H1 (cell line): Measurements from ENCODE around the gene HMCN1. TPM values are rescaled to one million over a fixed set of nuclear protein-coding genes. Genes with fewer than 3 reads are reported as not detected.
A peak's percentile ranks its signal among the peaks of the same experiment; 100 is the strongest.

Experiments used
- CTCF ChIA-PET: fragments of 300-600 bp; sonication (Branson Sonifier 250); formaldehyde crosslinking; loops from one replicate; lab custom pipeline; 2021; ENCODE audit not compliant: partially characterized antibody; lab: Charles Lee
- POLR2A ChIA-PET: fragments of 300-600 bp; sonication (Branson Sonifier 250); formaldehyde crosslinking; loops from one replicate; lab custom pipeline; 2021; ENCODE audit warnings: inconsistent platforms; ENCODE audit not compliant: partially characterized antibody; lab: Charles Lee
- DNase-seq, 2 experiments: peaks; one replicate each; pipeline versions ENCODE4 v3.0.0 to v3.0.0-alpha.2; 2010 to 2022; ENCODE audit warnings: low spot score in 2 of 2, low read depth in 1 of 2, mixed read lengths in 1 of 2
- FAIRE-seq: peaks from 2 replicates; lab custom pipeline; 2011; peaks lifted over from hg19 to GRCh38; lab: Jason Lieb, UNC
- H2AFZ ChIP-seq: 2 replicates; pipeline ENCODE4 v1.8.1; 2012; ENCODE audit warnings: low read length, inconsistent platforms
- H2AK5ac ChIP-seq: 2 replicates; pipeline ENCODE4 v1.6.1; 2013; ENCODE audit warnings: low read depth, low read length
- H2BK120ac ChIP-seq: replicated peaks from 2 replicates; pipeline ENCODE3; 2013; ENCODE audit warnings: low read depth, low read length, inconsistent platforms
- H2BK12ac ChIP-seq: 2 replicates; pipeline ENCODE4 v1.6.1; 2013; ENCODE audit warnings: low read depth, low read length
- H2BK15ac ChIP-seq: 2 replicates; pipeline ENCODE4 v1.6.1; 2013; ENCODE audit warnings: low read length
- H2BK20ac ChIP-seq: 2 replicates; pipeline ENCODE4 v1.6.1; 2013; ENCODE audit warnings: low read length
- H2BK5ac ChIP-seq: 2 replicates; pipeline ENCODE4 v1.6.1; 2013; ENCODE audit warnings: low read depth, low read length
- H3K14ac ChIP-seq: 2 replicates; pipeline ENCODE4 v1.6.1; 2013; ENCODE audit warnings: inconsistent platforms; ENCODE audit not compliant: insufficient read length
- H3K18ac ChIP-seq: 2 replicates; pipeline ENCODE4 v1.6.1; 2013; ENCODE audit warnings: low read length; ENCODE audit errors: extremely low read depth
- H3K23ac ChIP-seq: 2 replicates; pipeline ENCODE4 v1.6.1; 2013; ENCODE audit warnings: inconsistent platforms; ENCODE audit not compliant: insufficient read length
- H3K23me2 ChIP-seq: 2 replicates; pipeline ENCODE4 v1.6.1; 2013; ENCODE audit warnings: low read depth, low read length
- H3K27ac ChIP-seq: 2 replicates; pipeline ENCODE4 v1.6.1; 2011; ENCODE audit warnings: low read depth, low read length, inconsistent platforms
- H3K27me3 ChIP-seq, 4 experiments: replicated peaks in 1 of 4; 1 replicate in 1 of 4; 2 replicates in 3 of 4; pipeline versions ENCODE4 v1.6.1 to v1.8.1; 2011 to 2013; ENCODE audit warnings: low read length in 3 of 4, mild to moderate bottlenecking in 3 of 4, inconsistent platforms in 2 of 4, mixed read lengths in 2 of 4, moderate library complexity in 1 of 4; ENCODE audit not compliant: control insufficient read depth in 3 of 4, insufficient read depth in 3 of 4; ENCODE audit errors: extremely low read depth in 1 of 4
- H3K36me3 ChIP-seq, 4 experiments: 2 replicates each; pipeline versions ENCODE4 v1.6.1 to v1.8.1; 2011 to 2013; ENCODE audit warnings: mild to moderate bottlenecking in 4 of 4, low read length in 3 of 4, moderate library complexity in 2 of 4, control low read depth in 1 of 4, inconsistent platforms in 1 of 4; ENCODE audit not compliant: insufficient read depth in 4 of 4, control insufficient read depth in 2 of 4
- H3K4ac ChIP-seq: replicated peaks from 2 replicates; pipeline ENCODE3; 2013; ENCODE audit warnings: low read length, low read depth, mixed read lengths, inconsistent platforms; ENCODE audit not compliant: insufficient read length
- H3K4me1 ChIP-seq, 4 experiments: replicated peaks in 1 of 4; 1 replicate in 1 of 4; 2 replicates in 3 of 4; pipeline versions ENCODE4 v1.6.1 to v1.8.1; 2011 to 2013; ENCODE audit warnings: low read length in 3 of 4, inconsistent platforms in 2 of 4, mixed read lengths in 1 of 4; ENCODE audit not compliant: insufficient read depth in 4 of 4, control insufficient read depth in 3 of 4
- H3K4me2 ChIP-seq, 2 experiments: 2 replicates each; pipeline versions ENCODE4 v1.6.1 to v1.8.1; 2011 to 2013; ENCODE audit warnings: low read depth in 2 of 2, low read length in 2 of 2, control low read depth in 1 of 2, inconsistent platforms in 1 of 2, mild to moderate bottlenecking in 1 of 2; ENCODE audit not compliant: insufficient read depth in 1 of 2
- H3K4me3 ChIP-seq, 4 experiments: fragments of 200-600, 300-600 bp in 1 of 4; sonication (generic), shearing (Covaris generic), sonication (Bioruptor Twin) in 1 of 4; 2 replicates each; pipeline versions ENCODE4 v1.5.1 to v1.8.1; 2011 to 2016; ENCODE audit warnings: low read length in 4 of 4, low read depth in 3 of 4, control low read depth in 2 of 4, inconsistent platforms in 2 of 4, mild to moderate bottlenecking in 2 of 4, mixed read lengths in 1 of 4, moderate library complexity in 1 of 4; ENCODE audit not compliant: insufficient read depth in 2 of 4; ENCODE audit errors: extremely low read depth in 1 of 4
- H3K56ac ChIP-seq: replicated peaks from 2 replicates; pipeline ENCODE3; 2013; ENCODE audit warnings: low read depth, mild to moderate bottlenecking, mixed read lengths, low read length, inconsistent platforms; ENCODE audit not compliant: insufficient read length
- H3K79me1 ChIP-seq: 2 replicates; pipeline ENCODE4 v1.6.1; 2013; ENCODE audit warnings: low read depth, low read length, control low read depth
- H3K79me2 ChIP-seq, 2 experiments: 2 replicates each; pipeline versions ENCODE4 v1.6.1 to v1.8.1; 2012 to 2013; ENCODE audit warnings: low read length in 2 of 2, mild to moderate bottlenecking in 2 of 2, inconsistent platforms in 1 of 2; ENCODE audit not compliant: insufficient read depth in 2 of 2, control insufficient read depth in 1 of 2
- H3K9ac ChIP-seq, 4 experiments: replicated peaks in 1 of 4; 1 replicate in 1 of 4; 2 replicates in 3 of 4; pipeline versions ENCODE4 v1.6.1 to v1.8.1; 2011 to 2013; ENCODE audit warnings: low read depth in 3 of 4, low read length in 3 of 4, control low read depth in 2 of 4, mild to moderate bottlenecking in 2 of 4, moderate library complexity in 2 of 4, inconsistent platforms in 1 of 4; ENCODE audit errors: extremely low read depth in 1 of 4
- H3K9me3 ChIP-seq, 2 experiments: 2 replicates each; pipeline versions ENCODE4 v1.6.1 to v1.8.1; 2012 to 2013; ENCODE audit warnings: mild to moderate bottlenecking in 2 of 2, moderate library complexity in 2 of 2, control low read depth in 1 of 2, inconsistent platforms in 1 of 2, low read depth in 1 of 2, low read length in 1 of 2, mixed read lengths in 1 of 2; ENCODE audit not compliant: insufficient read depth in 2 of 2
- H4K20me1 ChIP-seq, 2 experiments: replicated peaks in 1 of 2; 2 replicates each; pipeline versions ENCODE3 to v1.8.1; 2011 to 2013; ENCODE audit warnings: inconsistent platforms in 2 of 2, low read length in 2 of 2, mild to moderate bottlenecking in 1 of 2; ENCODE audit not compliant: insufficient read depth in 2 of 2, control insufficient read depth in 1 of 2
- H4K5ac ChIP-seq: 2 replicates; pipeline ENCODE4 v1.6.1; 2013; ENCODE audit warnings: low read length, low read depth, mixed read lengths, inconsistent platforms; ENCODE audit not compliant: insufficient read length
- H4K8ac ChIP-seq: 2 replicates; pipeline ENCODE4 v1.8.0; 2013; ENCODE audit warnings: mild to moderate bottlenecking, moderate library complexity, low read length, inconsistent platforms; ENCODE audit not compliant: insufficient read depth; ENCODE audit errors: extremely low read depth
- H4K91ac ChIP-seq: replicated peaks from 2 replicates; pipeline ENCODE3; 2013; ENCODE audit warnings: low read length, mixed read lengths, inconsistent platforms; ENCODE audit not compliant: insufficient read length
- BCL11A ChIP-seq, 2 experiments: IDR thresholded peaks; one replicate each; pipeline ENCODE4 v1.6.1; 2011; ENCODE audit warnings: low read depth in 2 of 2, low read length in 2 of 2, mild to moderate bottlenecking in 2 of 2
- CREB1 ChIP-seq: IDR thresholded peaks from 2 replicates; pipeline ENCODE4 v1.6.1; 2012; ENCODE audit warnings: inconsistent platforms
- EGR1 ChIP-seq: IDR thresholded peaks from 2 replicates; pipeline ENCODE4 v1.6.1; 2011; ENCODE audit warnings: low read depth, low read length, borderline replicate concordance
- GABPA ChIP-seq: IDR thresholded peaks from 2 replicates; pipeline ENCODE4 v1.6.1; 2011; ENCODE audit warnings: mild to moderate bottlenecking, low read length, moderate library complexity, borderline replicate concordance; ENCODE audit not compliant: insufficient read depth
- GTF2F1 ChIP-seq: IDR thresholded peaks from 2 replicates; pipeline ENCODE4 v1.6.1; 2012; ENCODE audit warnings: low read depth, low read length, improper control_type of control experiment, borderline replicate concordance
- KDM1A ChIP-seq: fragments of 200-600, 300-600 bp; sonication (generic); IDR thresholded peaks from 2 replicates; pipeline ENCODE4 v1.7.1; 2016; ENCODE audit warnings: mild to moderate bottlenecking, low read length, borderline replicate concordance
- KDM5A ChIP-seq: fragments of 200-600 bp; IDR thresholded peaks from 2 replicates; pipeline ENCODE4 v1.7.1; 2012; ENCODE audit warnings: mild to moderate bottlenecking, low read length, inconsistent platforms, mixed read lengths
- MAFK ChIP-seq: IDR thresholded peaks from 2 replicates; pipeline ENCODE4 v1.6.1; 2012; ENCODE audit warnings: low read depth, mild to moderate bottlenecking, improper control_type of control experiment, low read length
- POLR2AphosphoS5 ChIP-seq: IDR thresholded peaks from 2 replicates; pipeline ENCODE4 v1.6.1; 2011; ENCODE audit warnings: low read depth, low read length
- POU5F1 ChIP-seq: IDR thresholded peaks from 2 replicates; pipeline ENCODE4 v1.6.1; 2011; ENCODE audit warnings: low read depth, mild to moderate bottlenecking, low read length, moderate library complexity
- SAP30 ChIP-seq: fragments of 300-600 bp; sonication (generic); IDR thresholded peaks from 2 replicates; pipeline ENCODE4 v1.7.1; 2012; ENCODE audit warnings: low read length, moderate library complexity, mild to moderate bottlenecking, inconsistent platforms; ENCODE audit not compliant: insufficient read depth, insufficient replicate concordance
- SP2 ChIP-seq: IDR thresholded peaks from 2 replicates; pipeline ENCODE4 v1.6.1; 2012; ENCODE audit warnings: mild to moderate bottlenecking, low read length, inconsistent platforms
- YY1 ChIP-seq: IDR thresholded peaks from 2 replicates; pipeline ENCODE4 v1.6.1; 2011; ENCODE audit warnings: low read depth, mild to moderate bottlenecking, low read length
- WGBS, 2 experiments: shearing (Covaris generic) in 1 of 2; methylation state at CpG; one replicate each; pipeline versions ENCODE4 v1.1.6 to v1.1.7; 2013 to 2015; ENCODE audit warnings: low lambda C conversion rate in 2 of 2, mixed read lengths in 2 of 2, inconsistent platforms in 1 of 2, low coverage in 1 of 2, missing lambda C conversion rate in 1 of 2; ENCODE audit not compliant: insufficient replicate concordance in 2 of 2, insufficient coverage in 1 of 2, insufficient read length in 1 of 2; ENCODE audit errors: extremely low coverage in 1 of 2, missing lambda C conversion rate in 1 of 2; 5-methylcytosine and 5-hydroxymethylcytosine counted together
- polyA plus RNA-seq, 7 experiments: library from polyadenylated mRNA; depleted of rRNA in 3 of 7; stranded (reverse) in 5 of 7; unstranded in 2 of 7; fragments of >200 nt in 5 of 7; fragments of 200-250 nt in 2 of 7; gene quantifications; 1 replicate in 5 of 7; 2 replicates in 1 of 7; 4 replicates in 1 of 7; pipeline versions ENCODE4 v1.2.1 to v1.2.3, GENCODE V29; 2011 to 2013; ENCODE audit warnings: missing spikeins in 2 of 7, mixed read lengths in 2 of 7
- total RNA-seq: library from RNA; stranded (reverse); fragmentation: NEBNext Ultra II Directional; extraction: Animal tissue kit (Norgen Biotek cat#: 25700); gene quantifications from 2 replicates; pipeline ENCODE4 v1.2.1, GENCODE V29; 2021
- TF ChIP-seq, protein P1 (sequence below): IDR thresholded peaks from 2 replicates; pipeline ENCODE4 v1.6.1; 2012; ENCODE audit warnings: low read length, inconsistent platforms

The HMCN1 gene
- total and polyA plus RNA-seq, 2 of the 8 experiments (the other 6 are each of a cell fraction or from before 2014, with no cell fraction given) = 13.8 to 14.6 TPM

GRCh38 chr1:185835191-185835590 lies 101.0 kb downstream of the HMCN1 start:
- WGBS, 2 experiments = 92% methylated on average over 1 of the region's 1 CpG; no CpG with 5 or more reads in 1 of the 2 experiments
- H2BK120ac ChIP-seq = no peak overlapping the region
- H3K14ac ChIP-seq = peak overlapping the region; percentile 48
- H3K4me2 ChIP-seq = no peak overlapping the region
- no peak overlapping the region for H3K23ac ChIP-seq
- no peak overlapping the region for H3K27ac ChIP-seq
- no peak overlapping the region for H4K8ac ChIP-seq
- H2AFZ ChIP-seq = no peak overlapping the region
- H3K56ac ChIP-seq = no peak overlapping the region
- H3K79me1 ChIP-seq = no peaks in the 10 kb centered on the region
- H2BK20ac ChIP-seq = no peak overlapping the region
- H3K9ac ChIP-seq = no peak overlapping the region
- H3K27me3 ChIP-seq = no peaks in the 10 kb centered on the region
- H2BK15ac ChIP-seq = no peak overlapping the region
- no peaks in the 10 kb centered on the region for H3K4me1 ChIP-seq
- FAIRE-seq (no peak), DNase-seq (no peak)
- H3K23me2 ChIP-seq = no peaks in the 10 kb centered on the region
- no peak overlapping the region for H2BK5ac ChIP-seq
- H3K18ac ChIP-seq = no peak overlapping the region
- ChIA-PET POLR2A (no interaction called here), CTCF (interaction anchor here (1.0 kb wide), 1 partner anchor 7 kb away, joined by 3 read pairs; no protein-coding TSS in a partner anchor)
- no peak overlapping the region for H4K91ac ChIP-seq
- no peaks in the 10 kb centered on the region for H3K79me2 ChIP-seq
- no peak overlapping the region for H2AK5ac ChIP-seq
- H3K9me3 ChIP-seq = no peaks in the 10 kb centered on the region
- H3K4me3 ChIP-seq = no peak overlapping the region
- no peaks in the 10 kb centered on the region for H3K36me3 ChIP-seq
- H4K5ac ChIP-seq = no peak overlapping the region
- H2BK12ac ChIP-seq = no peak overlapping the region
- no peak overlapping the region for H3K4ac ChIP-seq
- no peaks in the 10 kb centered on the region for H4K20me1 ChIP-seq
- TF ChIP-seq SP2 (no peak), POLR2AphosphoS5 (no peak), POU5F1 (no peak), SAP30 (no peak), CREB1 (no peak), KDM1A (no peak), GABPA (no peak), BCL11A (IDR thresholded peaks at IDR 0.05; ENCODE audit: low read depth in 2 of 2, low read length in 2 of 2) (no peak), MAFK (no peak), KDM5A (no peak), YY1 (no peak), GTF2F1 (no peak), EGR1 (no peak)
- TF ChIP-seq, protein P1, sequence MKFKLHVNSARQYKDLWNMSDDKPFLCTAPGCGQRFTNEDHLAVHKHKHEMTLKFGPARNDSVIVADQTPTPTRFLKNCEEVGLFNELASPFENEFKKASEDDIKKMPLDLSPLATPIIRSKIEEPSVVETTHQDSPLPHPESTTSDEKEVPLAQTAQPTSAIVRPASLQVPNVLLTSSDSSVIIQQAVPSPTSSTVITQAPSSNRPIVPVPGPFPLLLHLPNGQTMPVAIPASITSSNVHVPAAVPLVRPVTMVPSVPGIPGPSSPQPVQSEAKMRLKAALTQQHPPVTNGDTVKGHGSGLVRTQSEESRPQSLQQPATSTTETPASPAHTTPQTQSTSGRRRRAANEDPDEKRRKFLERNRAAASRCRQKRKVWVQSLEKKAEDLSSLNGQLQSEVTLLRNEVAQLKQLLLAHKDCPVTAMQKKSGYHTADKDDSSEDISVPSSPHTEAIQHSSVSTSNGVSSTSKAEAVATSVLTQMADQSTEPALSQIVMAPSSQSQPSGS = no peak
